K562 treated with DMSO at 1 percent for 24 hours (cell line): ENCODE measurements around the gene TCF25. TPM values are rescaled to one million over a fixed set of nuclear protein-coding genes. Genes with fewer than 3 reads are reported as not detected.

Experiments used
- total RNA-seq: library from RNA; unstranded; fragments of 300-600 nt; gene quantifications from 2 replicates; pipeline ENCODE4 v1.2.3, GENCODE V29; 2022; ENCODE audit warnings: low read depth; ENCODE audit not compliant: insufficient read depth

The TCF25 gene, protein sequence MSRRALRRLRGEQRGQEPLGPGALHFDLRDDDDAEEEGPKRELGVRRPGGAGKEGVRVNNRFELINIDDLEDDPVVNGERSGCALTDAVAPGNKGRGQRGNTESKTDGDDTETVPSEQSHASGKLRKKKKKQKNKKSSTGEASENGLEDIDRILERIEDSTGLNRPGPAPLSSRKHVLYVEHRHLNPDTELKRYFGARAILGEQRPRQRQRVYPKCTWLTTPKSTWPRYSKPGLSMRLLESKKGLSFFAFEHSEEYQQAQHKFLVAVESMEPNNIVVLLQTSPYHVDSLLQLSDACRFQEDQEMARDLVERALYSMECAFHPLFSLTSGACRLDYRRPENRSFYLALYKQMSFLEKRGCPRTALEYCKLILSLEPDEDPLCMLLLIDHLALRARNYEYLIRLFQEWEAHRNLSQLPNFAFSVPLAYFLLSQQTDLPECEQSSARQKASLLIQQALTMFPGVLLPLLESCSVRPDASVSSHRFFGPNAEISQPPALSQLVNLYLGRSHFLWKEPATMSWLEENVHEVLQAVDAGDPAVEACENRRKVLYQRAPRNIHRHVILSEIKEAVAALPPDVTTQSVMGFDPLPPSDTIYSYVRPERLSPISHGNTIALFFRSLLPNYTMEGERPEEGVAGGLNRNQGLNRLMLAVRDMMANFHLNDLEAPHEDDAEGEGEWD
- total RNA-seq: 111 and 127 TPM in 2 replicates

DNA sequence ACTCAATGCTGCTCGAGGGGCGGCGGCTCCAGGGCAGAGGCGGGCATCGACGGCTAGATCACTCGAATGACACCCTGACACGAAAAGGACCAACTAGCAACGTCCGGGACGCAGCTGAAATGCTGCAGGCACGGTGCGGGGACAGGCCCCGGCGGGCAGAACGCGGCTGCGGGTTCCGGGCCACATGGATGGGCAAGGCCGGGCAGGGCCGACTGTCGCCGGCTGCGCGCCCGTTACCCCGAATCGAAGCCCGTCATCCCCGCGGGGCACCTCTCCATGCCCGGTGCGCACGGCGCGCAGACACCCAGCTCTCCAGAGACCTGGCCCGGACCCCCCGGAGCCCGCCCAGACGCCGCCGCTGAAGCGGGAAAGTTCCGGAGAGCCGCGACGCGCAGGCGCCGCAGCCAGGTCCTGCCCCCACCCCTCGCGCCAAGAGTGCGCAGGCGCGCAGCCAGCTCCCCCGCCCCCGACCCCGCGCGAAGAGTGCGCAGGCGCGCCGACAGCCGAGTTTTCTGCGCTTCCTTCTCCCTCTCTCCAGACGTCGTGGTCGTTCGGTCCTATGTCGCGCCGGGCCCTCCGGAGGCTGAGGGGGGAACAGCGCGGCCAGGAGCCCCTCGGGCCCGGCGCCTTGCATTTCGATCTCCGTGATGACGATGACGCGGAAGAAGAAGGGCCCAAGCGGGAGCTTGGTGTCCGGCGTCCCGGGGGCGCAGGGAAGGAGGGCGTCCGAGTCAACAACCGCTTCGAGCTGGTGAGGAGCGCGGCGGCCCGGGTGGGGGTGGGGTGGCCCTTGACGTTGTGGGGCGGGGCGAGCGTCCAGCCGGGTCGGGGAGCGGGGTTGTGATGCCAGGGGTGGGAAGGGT lies at the start of gene TCF25:
TSS of gene TCF25 (plus strand) at position 484 of the 863 bp plus-strand sequence. CDS start at position 560, 76 bp downstream.

DNA sequence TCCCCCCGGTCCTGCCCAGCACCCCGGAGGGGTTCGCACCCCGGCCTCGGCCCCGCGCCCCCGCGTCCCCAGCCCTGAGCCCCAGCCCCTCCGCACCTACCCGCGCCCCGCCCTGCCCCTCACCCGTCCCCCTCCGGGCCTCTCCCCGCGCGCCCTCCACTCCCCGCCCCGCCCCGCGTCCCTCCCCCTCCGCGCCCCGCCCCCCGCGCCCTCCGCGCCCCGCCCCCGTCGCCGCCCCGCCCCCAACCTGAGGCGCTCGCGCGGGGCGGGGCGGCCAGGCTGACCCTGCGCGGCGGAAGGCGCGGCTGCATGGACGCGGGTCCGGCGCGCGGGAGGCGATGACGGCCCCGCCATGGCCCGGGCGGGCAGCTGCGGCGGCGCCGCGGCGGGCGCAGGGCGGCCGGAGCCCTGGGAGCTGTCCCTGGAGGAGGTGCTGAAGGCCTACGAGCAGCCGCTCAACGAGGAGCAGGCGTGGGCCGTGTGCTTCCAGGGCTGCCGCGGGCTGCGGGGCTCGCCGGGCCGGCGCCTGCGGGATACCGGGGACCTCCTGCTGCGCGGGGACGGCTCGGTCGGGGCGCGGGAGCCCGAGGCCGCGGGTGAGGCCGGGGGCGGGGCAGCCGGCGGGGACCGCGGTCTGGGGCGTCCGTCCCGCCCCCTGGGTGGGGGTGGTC lies 45.1 kb upstream of the TCF25 start, which contains the start of gene SPIRE2:
TSS of gene SPIRE2 (plus strand) at position 277 of the 671 bp plus-strand sequence. CDS start at position 353, 76 bp downstream.

DNA sequence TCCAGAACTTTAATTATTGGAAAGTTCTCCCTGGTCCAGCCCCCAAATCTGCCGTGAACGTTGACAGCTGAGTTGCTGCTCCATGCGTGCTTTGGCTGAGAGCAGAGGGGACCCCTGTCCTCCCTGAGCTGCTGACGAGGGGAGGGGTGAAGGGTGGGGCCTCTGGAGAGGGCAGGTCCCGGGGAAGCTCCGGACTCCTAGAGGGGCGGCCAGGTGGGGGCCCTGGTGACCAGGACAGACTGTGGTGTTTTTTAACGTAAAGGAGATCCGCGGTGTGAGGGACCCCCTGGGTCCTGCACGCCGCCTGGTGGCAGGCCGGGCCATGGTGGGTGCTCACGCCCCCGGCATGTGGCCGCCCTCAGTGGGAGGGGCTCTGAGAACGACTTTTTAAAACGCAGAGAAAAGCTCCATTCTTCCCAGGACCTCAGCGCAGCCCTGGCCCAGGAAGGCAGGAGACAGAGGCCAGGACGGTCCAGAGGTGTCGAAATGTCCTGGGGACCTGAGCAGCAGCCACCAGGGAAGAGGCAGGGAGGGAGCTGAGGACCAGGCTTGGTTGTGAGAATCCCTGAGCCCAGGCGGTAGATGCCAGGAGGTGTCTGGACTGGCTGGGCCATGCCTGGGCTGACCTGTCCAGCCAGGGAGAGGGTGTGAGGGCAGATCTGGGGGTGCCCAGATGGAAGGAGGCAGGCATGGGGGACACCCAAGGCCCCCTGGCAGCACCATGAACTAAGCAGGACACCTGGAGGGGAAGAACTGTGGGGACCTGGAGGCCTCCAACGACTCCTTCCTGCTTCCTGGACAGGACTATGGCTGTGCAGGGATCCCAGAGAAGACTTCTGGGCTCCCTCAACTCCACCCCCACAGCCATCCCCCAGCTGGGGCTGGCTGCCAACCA lies 45.3 kb downstream of the TCF25 start, which contains the start of gene MC1R:
TSS of gene MC1R (plus strand) at position 410 of the 895 bp plus-strand sequence. CDS start at position 807, 397 bp downstream.

DNA sequence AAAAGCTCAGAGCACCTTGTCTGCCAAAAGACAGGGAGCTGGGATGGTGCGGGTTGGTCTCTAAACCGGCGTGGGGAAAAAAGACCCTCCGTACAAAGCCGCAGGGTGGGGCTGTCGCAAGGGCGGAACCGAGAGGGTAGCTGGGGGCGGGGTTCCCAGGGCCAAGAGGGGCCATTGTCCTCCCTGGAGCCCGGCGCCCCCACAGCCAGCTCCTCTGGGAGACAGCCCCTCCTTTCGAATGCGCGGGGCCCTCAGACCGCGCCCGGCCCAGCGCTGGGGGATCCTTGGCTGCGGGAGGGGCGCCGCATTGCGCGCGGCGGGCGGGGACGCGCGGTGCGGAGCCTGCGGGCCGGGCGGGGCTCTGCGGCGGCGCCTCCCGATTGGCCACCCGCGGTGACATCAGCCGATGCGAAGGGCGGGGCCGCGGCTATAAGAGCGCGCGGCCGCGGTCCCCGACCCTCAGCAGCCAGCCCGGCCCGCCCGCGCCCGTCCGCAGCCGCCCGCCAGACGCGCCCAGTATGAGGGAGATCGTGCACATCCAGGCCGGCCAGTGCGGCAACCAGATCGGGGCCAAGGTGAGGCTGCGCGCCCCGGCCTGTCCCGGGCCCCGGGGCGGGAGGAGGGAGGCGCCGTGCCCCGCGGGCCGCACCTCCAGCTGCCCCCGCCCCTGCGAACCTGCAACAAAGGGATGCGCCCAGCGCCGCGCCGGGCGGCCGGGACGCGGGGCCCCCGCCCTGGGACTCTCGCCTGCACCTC lies 49.7 kb downstream of the TCF25 start, which contains the start of gene TUBB3:
TSS of gene TUBB3 (plus strand) at position 459 of the 756 bp plus-strand sequence. CDS start at position 519, 60 bp downstream.

Other genes with a start within 250 kb of the TCF25 start
- 94.2 and 99.1 TPM in 2 replicates for gene CHMP1A, start 215.9 kb upstream of the TCF25 start, total RNA-seq
- gene SPATA33, start 215.8 kb upstream of the TCF25 start, total RNA-seq: 9.0 and 9.8 TPM in 2 replicates
- 25.9 and 38.1 TPM in 2 replicates for gene CDK10, start 186.9 kb upstream of the TCF25 start, total RNA-seq
- 28.2 and 29.0 TPM in 2 replicates for gene SPATA2L, start 171.9 kb upstream of the TCF25 start, total RNA-seq
- 22.4 and 26.3 TPM in 2 replicates for gene VPS9D1, start 152.7 kb upstream of the TCF25 start, total RNA-seq
- gene ZNF276, start 152.1 kb upstream of the TCF25 start, total RNA-seq: 19.5 and 21.9 TPM in 2 replicates
- 34.8 and 36.8 TPM in 2 replicates for gene FANCA, start 56.9 kb upstream of the TCF25 start, total RNA-seq
- 5.4 and 8.0 TPM in 2 replicates for gene SPIRE2, start 45.1 kb upstream of the TCF25 start, total RNA-seq
- gene MC1R, start 45.3 kb downstream of the TCF25 start, total RNA-seq: 7.9 and 10.0 TPM in 2 replicates
- 34.1 and 38.8 TPM in 2 replicates for gene TUBB3, start 49.8 kb downstream of the TCF25 start, total RNA-seq
- 75.0 and 80.1 TPM in 2 replicates for gene DEF8, start 75.2 kb downstream of the TCF25 start, total RNA-seq
- gene DBNDD1, start 145.9 kb downstream of the TCF25 start, total RNA-seq: 11.9 and 15.4 TPM in 2 replicates
- gene PRDM7, start 203.7 kb downstream of the TCF25 start, total RNA-seq: not detected in 2 replicates